Endothelial cell of umbilical vein (primary cell): ENCODE results near the gene RILPL1. TPM values are rescaled to one million over a fixed set of nuclear protein-coding genes. Genes with fewer than 3 reads are reported as not detected.

Experiments
- BruUV-seq: library from RNA; stranded (reverse); fragments of 400-500 nt; replicated peaks from 2 replicates; lab custom pipeline; 2021; lab: Mats Ljungman, UMichigan
- CTCF ChIA-PET: fragments of 300-600, 350-600 bp; sonication (Branson Sonifier 250); formaldehyde crosslinking; loops from one replicate; lab custom pipeline; 2021; ENCODE audit warnings: antibody characterized with exemption, inconsistent platforms; lab: Charles Lee
- POLR2A ChIA-PET: fragments of 300-600, 350-600 bp; sonication (Branson Sonifier 250); formaldehyde crosslinking; loops from one replicate; lab custom pipeline; 2021; ENCODE audit warnings: antibody characterized with exemption, inconsistent platforms; lab: Charles Lee
- DNase-seq: peaks from one replicate; pipeline ENCODE4 v3.0.0-alpha.2; 2011; ENCODE audit warnings: low read depth, low spot score
- FAIRE-seq: peaks from 2 replicates; lab custom pipeline; 2011; peaks lifted over from hg19 to GRCh38; lab: Jason Lieb, UNC
- H2AFZ ChIP-seq: 2 replicates; pipeline ENCODE4 v1.6.0; 2012; ENCODE audit warnings: low read depth, low read length, control low read depth, inconsistent platforms
- H3K27ac ChIP-seq: 2 replicates; pipeline ENCODE4 v1.5.1; 2011; ENCODE audit warnings: low read depth, mild to moderate bottlenecking, control low read depth, low read length, moderate library complexity; ENCODE audit not compliant: insufficient read depth
- H3K27me3 ChIP-seq, 2 experiments: 2 replicates each; pipeline versions ENCODE4 v1.6.0 to v1.6.1; 2011; ENCODE audit warnings: low read length in 2 of 2, mixed read lengths in 1 of 2; ENCODE audit not compliant: control insufficient read depth in 2 of 2, insufficient read depth in 2 of 2
- H3K36me3 ChIP-seq, 2 experiments: 2 replicates in 1 of 2; 3 replicates in 1 of 2; pipeline ENCODE4 v1.5.1; 2011; ENCODE audit warnings: low read length in 2 of 2, mild to moderate bottlenecking in 1 of 2, moderate library complexity in 1 of 2; ENCODE audit not compliant: control insufficient read depth in 2 of 2, insufficient read depth in 2 of 2; ENCODE audit errors: extremely low read depth in 1 of 2
- H3K4me1 ChIP-seq: 3 replicates; pipeline ENCODE4 v1.5.1; 2011; ENCODE audit warnings: mild to moderate bottlenecking, low read length; ENCODE audit not compliant: control insufficient read depth, insufficient read depth; ENCODE audit errors: extremely low read depth
- H3K4me2 ChIP-seq: 2 replicates; pipeline ENCODE4 v1.6.1; 2011; ENCODE audit warnings: low read length, control low read depth, mixed read lengths; ENCODE audit not compliant: insufficient read depth
- H3K4me3 ChIP-seq, 3 experiments: fragments of 200-600 bp in 1 of 3; sonication (generic), shearing (Covaris generic) in 1 of 3; replicated peaks in 1 of 3; 2 replicates each; pipeline ENCODE4 v1.5.1; 2011 to 2016; ENCODE audit warnings: control low read depth in 3 of 3, low read length in 3 of 3, mild to moderate bottlenecking in 2 of 3, inconsistent platforms in 1 of 3, low read depth in 1 of 3, moderate library complexity in 1 of 3; ENCODE audit not compliant: insufficient read depth in 1 of 3
- H3K79me2 ChIP-seq: 2 replicates; pipeline ENCODE4 v1.6.0; 2012; ENCODE audit warnings: low read length, inconsistent platforms; ENCODE audit not compliant: control insufficient read depth, insufficient read depth
- H3K9ac ChIP-seq: replicated peaks from 2 replicates; pipeline ENCODE3; 2011; ENCODE audit warnings: low read length, control low read depth; ENCODE audit not compliant: insufficient read depth; ENCODE audit errors: extremely low read depth
- H3K9me1 ChIP-seq: replicated peaks from 3 replicates; pipeline ENCODE4 v1.6.0; 2011; ENCODE audit warnings: mild to moderate bottlenecking, low read length; ENCODE audit not compliant: control insufficient read depth, insufficient read depth; ENCODE audit errors: extremely low read depth
- H3K9me3 ChIP-seq: replicated peaks from 2 replicates; pipeline ENCODE4 v1.5.1; 2012; ENCODE audit warnings: low read length, inconsistent platforms; ENCODE audit not compliant: control insufficient read depth, insufficient read depth
- H4K20me1 ChIP-seq: replicated peaks from 2 replicates; pipeline ENCODE3; 2011; ENCODE audit warnings: mild to moderate bottlenecking, low read length; ENCODE audit not compliant: control insufficient read depth, insufficient read depth; ENCODE audit errors: extremely low read depth
- EZH2 ChIP-seq: IDR thresholded peaks from 2 replicates; pipeline ENCODE4 v1.6.1; 2012; ENCODE audit warnings: borderline replicate concordance, low read depth, mild to moderate bottlenecking, moderate library complexity, low read length, inconsistent platforms; ENCODE audit not compliant: severe bottlenecking
- FOS ChIP-seq: IDR thresholded peaks from 2 replicates; pipeline ENCODE4 v1.6.1; 2011; ENCODE audit warnings: mild to moderate bottlenecking, low read length, moderate library complexity, borderline replicate concordance; ENCODE audit not compliant: insufficient read depth
- GATA2 ChIP-seq: IDR thresholded peaks from 2 replicates; pipeline ENCODE4 v1.7.0; 2011; ENCODE audit warnings: low read depth, mild to moderate bottlenecking, moderate library complexity, mixed read lengths, low read length; ENCODE audit not compliant: insufficient read length, insufficient read depth
- JUN ChIP-seq: IDR thresholded peaks from 2 replicates; pipeline ENCODE4 v1.6.1; 2011; ENCODE audit warnings: borderline replicate concordance, low read depth; ENCODE audit not compliant: insufficient read length, insufficient read depth
- MAX ChIP-seq: IDR thresholded peaks from 2 replicates; pipeline ENCODE4 v1.6.1; 2011; ENCODE audit not compliant: insufficient read depth, insufficient read length
- MYC ChIP-seq: IDR thresholded peaks from one replicate; pipeline ENCODE4 v1.6.1; 2011; ENCODE audit warnings: mild to moderate bottlenecking, low read depth, low read length
- POLR2A ChIP-seq: IDR thresholded peaks from 2 replicates; pipeline ENCODE4 v1.6.1; 2012; ENCODE audit warnings: low read depth, mild to moderate bottlenecking, control low read depth, low read length
- POLR2AphosphoS5 ChIP-seq: IDR thresholded peaks from 2 replicates; pipeline ENCODE4 v1.6.1; 2012; ENCODE audit warnings: low read depth, mild to moderate bottlenecking, control low read depth, low read length, moderate library complexity; ENCODE audit not compliant: insufficient read depth
- dilution Hi-C: fragments of 300-500 bp; cut with MboI; formaldehyde crosslinking; loops from one replicate; pipeline ENCODE4 v1.15.0; 2019; ENCODE audit warnings: low sequenced_read_pairs; ENCODE audit not compliant: extremely low pct_ligation_motif_present
- intact Hi-C: fragments of 100-400 bp; cut with micrococcal nuclease; formaldehyde crosslinking; loops from one replicate; pipeline ENCODE4 v1.10.0; 2022
- polyA plus RNA-seq, 4 experiments: library from polyadenylated mRNA; depleted of rRNA in 3 of 4; stranded (reverse) in 3 of 4; unstranded in 1 of 4; fragments of >200 nt; gene quantifications; 2 replicates each; pipeline versions ENCODE4 v1.2.1 to v1.2.3, GENCODE V29; 2011 to 2012; ENCODE audit warnings: missing spikeins in 1 of 4
- total RNA-seq: library from RNA; stranded (reverse); gene quantifications from 2 replicates; pipeline ENCODE4 v1.2.3, GENCODE V29; 2021
- TF ChIP-seq, protein P1 (sequence below), 2 donors: IDR thresholded peaks; 1 replicate in 1 of 2; 2 replicates in 1 of 2; pipeline ENCODE4 v1.5.1; 2011; ENCODE audit warnings: low read length in 2 of 2, mild to moderate bottlenecking in 2 of 2, moderate library complexity in 2 of 2, control low read depth in 1 of 2, inconsistent platforms in 1 of 2, low read depth in 1 of 2; ENCODE audit not compliant: insufficient read depth in 1 of 2; ENCODE audit errors: extremely low read depth in 1 of 2

The RILPL1 gene
- total and polyA plus RNA-seq, 2 donors (not counting 3 experiments of a cell fraction or from before 2014, with no cell fraction given): 30.4 to 34.3 TPM

DNA sequence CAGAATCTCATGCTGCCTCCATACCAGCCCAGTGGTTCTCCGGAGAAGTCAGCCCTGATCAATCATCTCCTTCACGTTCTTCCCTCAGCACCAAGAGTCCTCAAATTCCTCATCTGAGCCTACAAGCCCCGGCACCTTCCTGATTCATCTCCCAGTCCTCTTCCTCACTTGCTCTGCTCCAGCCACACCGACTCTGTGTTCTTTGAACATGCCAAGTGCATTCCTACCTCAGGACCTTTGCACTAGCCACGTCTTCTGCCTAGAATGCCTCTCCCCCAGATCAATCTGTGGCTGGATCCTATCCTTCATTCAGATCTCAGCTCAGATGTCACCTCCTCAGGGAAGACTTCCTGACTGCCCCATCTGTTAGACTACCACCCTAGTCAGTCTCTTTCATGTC, 4.7 kb downstream of the RILPL1 start:
- no peaks in the 10 kb centered on the region for H4K20me1 ChIP-seq
- POLR2A ChIA-PET: no interaction called here
- no TSS peak for BruUV-seq
- no peak overlapping the region for H3K9ac ChIP-seq
- intact Hi-C loops: no loop called here
- dilution Hi-C loops: no loop called here
- H3K27me3 ChIP-seq: no peaks in the 10 kb centered on the region
- H3K9me3 ChIP-seq: no peaks in the 10 kb centered on the region
- H3K4me1 ChIP-seq: peaks cover 21% of the 10 kb centered on the region
- no peak overlapping the region for H3K4me2 ChIP-seq
- no peak overlapping the region for H3K4me3 ChIP-seq
- CTCF ChIA-PET: no interaction called here
- TF ChIP-seq JUN (no peak), MYC (no peak), MAX (no peak), POLR2A (no peak), POLR2AphosphoS5 (no peak), FOS (no peak), GATA2 (no peak), EZH2 (no peak)
- TF ChIP-seq, protein P1, sequence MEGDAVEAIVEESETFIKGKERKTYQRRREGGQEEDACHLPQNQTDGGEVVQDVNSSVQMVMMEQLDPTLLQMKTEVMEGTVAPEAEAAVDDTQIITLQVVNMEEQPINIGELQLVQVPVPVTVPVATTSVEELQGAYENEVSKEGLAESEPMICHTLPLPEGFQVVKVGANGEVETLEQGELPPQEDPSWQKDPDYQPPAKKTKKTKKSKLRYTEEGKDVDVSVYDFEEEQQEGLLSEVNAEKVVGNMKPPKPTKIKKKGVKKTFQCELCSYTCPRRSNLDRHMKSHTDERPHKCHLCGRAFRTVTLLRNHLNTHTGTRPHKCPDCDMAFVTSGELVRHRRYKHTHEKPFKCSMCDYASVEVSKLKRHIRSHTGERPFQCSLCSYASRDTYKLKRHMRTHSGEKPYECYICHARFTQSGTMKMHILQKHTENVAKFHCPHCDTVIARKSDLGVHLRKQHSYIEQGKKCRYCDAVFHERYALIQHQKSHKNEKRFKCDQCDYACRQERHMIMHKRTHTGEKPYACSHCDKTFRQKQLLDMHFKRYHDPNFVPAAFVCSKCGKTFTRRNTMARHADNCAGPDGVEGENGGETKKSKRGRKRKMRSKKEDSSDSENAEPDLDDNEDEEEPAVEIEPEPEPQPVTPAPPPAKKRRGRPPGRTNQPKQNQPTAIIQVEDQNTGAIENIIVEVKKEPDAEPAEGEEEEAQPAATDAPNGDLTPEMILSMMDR (IDR thresholded peaks at IDR 0.05; ENCODE audit: extremely low read depth in 1 of 2, insufficient read depth in 1 of 2, low read depth in 1 of 2, low read length in 2 of 2): no peak
- H3K36me3 ChIP-seq: peaks cover 3 to 7% of the 10 kb centered on the region in 2 experiments
- DNase-seq (no peak), FAIRE-seq (no peak)
- H3K79me2 ChIP-seq: peaks cover 40% of the 10 kb centered on the region
- H2AFZ ChIP-seq: no peak overlapping the region
- H3K27ac ChIP-seq: no peak overlapping the region
- no peaks in the 10 kb centered on the region for H3K9me1 ChIP-seq
